Lower leg skin (tissue), 4 donors: Measurements from ENCODE around the gene PPP2R3A. TPM values are rescaled to one million over a fixed set of nuclear protein-coding genes. Genes with fewer than 3 reads are reported as not detected.

ENCODE experiments used
- DNase-seq, 2 donors: peaks; one replicate each; pipeline ENCODE4 v3.0.0-alpha.2; 2019; ENCODE audit warnings: low spot score in 2 of 2
- H3K4me3 ChIP-seq: fragments of 200-600 bp; sonication (generic); 2 replicates; pipeline ENCODE4 v1.5.1; 2017; ENCODE audit warnings: mild to moderate bottlenecking, low read depth; ENCODE audit not compliant: poor library complexity, severe bottlenecking
- CTCF ChIP-seq, 3 donors: fragments of 450-650 bp; IDR thresholded peaks; one replicate each; pipeline ENCODE4 v1.5.1; 2016; ENCODE audit warnings: antibody characterized with exemption in 3 of 3, mild to moderate bottlenecking in 3 of 3, moderate library complexity in 2 of 3
- POLR2A ChIP-seq, 2 donors: fragments of 450-650 bp; IDR thresholded peaks; one replicate each; pipeline ENCODE4 v1.6.1; 2016 to 2017; ENCODE audit warnings: antibody characterized with exemption in 2 of 2, mild to moderate bottlenecking in 1 of 2, moderate library complexity in 1 of 2
- WGBS, 2 donors: methylation state at CpG; one replicate each; pipeline ENCODE4 v1.1.5; 2018; 5-methylcytosine and 5-hydroxymethylcytosine counted together
- intact Hi-C: fragments of 100-400 bp; cut with DNase I; formaldehyde crosslinking; loops from one replicate; pipeline ENCODE4 v1.15.0; 2023; ENCODE audit warnings: low total_unique reads
- total RNA-seq, 4 donors: library from RNA; depleted of rRNA; stranded (reverse); fragments of >200 nt; gene quantifications; one replicate each; pipeline ENCODE4 v1.1.0, GENCODE V29; 2016

The PPP2R3A gene
- total RNA-seq, 4 donors from 2014 or later = 36.8 to 39.7 (median 38.5) TPM

DNA sequence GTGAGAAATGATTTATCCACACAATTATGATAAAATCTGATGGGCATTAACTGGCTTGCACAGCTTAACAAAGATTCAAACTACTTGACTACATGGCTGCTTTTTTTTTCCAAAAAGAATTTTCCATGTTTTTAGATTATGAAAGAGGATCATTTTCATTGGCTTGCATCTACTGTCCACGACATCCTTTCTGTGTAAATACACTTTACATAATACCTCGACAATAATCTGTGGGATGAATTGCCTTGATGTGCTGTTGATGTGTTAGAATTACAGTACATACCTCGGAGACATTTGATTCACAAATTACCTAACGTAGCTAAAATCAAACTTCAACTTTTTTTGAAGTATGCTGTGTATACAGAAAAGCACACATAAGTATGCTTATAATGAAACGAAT is 104.4 kb downstream of the PPP2R3A start:
- 73 to 79% methylated on average over 5 of the region's 5 CpGs for WGBS, 2 donors
- intact Hi-C loops = loop anchor here (10.0 kb wide), 1 partner anchor 675 kb away; no protein-coding TSS in a partner anchor
- no peak for DNase-seq
- TF ChIP-seq CTCF (IDR thresholded peaks at IDR 0.05) = no peak
- TF ChIP-seq POLR2A (IDR thresholded peaks at IDR 0.05) = no peak
- H3K4me3 ChIP-seq = no peak overlapping the region

- no peak for DNase-seq
- WGBS, 2 donors = 30 to 33% methylated on average over 3 of the region's 3 CpGs
- H3K4me3 ChIP-seq = no peak overlapping the region
- intact Hi-C loops = loop anchor here (10.0 kb wide), 1 partner anchor 674 kb away; no protein-coding TSS in a partner anchor
- no peak for TF ChIP-seq POLR2A (IDR thresholded peaks at IDR 0.05)
- TF ChIP-seq CTCF (IDR thresholded peaks at IDR 0.05) = no peak
Measured at GRCh38 chr3:136070334-136070733, 104.8 kb downstream of the PPP2R3A start.

DNA sequence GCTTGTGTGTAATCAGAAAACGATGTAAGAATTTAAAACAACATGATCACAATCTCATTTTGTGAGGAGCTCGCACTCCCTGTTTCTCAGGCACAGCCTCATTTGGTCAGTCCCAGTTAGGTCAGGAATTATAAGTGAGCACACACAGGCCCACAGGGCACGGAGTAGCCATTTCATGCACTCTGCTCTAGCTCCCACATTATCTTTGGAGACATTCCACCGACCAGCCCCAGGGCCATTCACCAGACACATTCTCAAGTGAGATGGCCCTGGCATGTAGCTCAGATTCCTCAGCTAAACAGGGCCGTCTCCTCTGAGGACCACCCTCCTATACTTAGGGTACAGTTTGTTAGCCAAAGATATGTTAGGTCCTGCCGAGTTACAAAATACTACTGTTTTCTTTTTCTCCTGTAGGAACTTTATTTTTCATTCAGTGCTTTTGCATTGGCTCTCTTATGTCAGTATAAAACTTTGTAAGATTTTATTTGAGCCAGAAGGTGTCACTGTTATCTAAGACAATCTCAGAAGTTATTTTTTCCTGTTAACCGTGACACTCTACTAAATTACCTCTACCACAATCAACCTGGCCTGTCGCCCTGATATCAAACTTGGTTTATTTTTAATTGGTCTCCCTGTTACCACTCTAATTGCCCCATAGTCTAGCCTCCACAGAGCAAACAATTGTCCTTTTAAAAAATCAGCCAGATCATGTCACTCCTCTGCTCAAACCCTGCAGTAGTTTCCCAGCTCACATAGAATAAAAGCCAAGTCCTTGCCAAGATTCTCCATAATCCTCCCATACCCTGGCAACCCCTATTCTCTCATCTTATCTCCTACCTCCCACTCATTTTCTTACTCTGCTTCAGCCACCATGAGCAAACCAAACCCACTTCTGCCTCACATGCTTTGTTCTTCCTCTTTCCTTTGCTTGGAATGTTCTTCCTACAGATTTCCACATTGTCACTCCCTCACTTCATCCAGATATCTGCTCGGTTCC is 105.7 kb downstream of the PPP2R3A start:
- intact Hi-C loops = loop anchor here (10.0 kb wide), 1 partner anchor 674 kb away; no protein-coding TSS in a partner anchor
- no peak overlapping the region for H3K4me3 ChIP-seq
- WGBS, 2 donors = 45 to 46% methylated on average over 9 of the region's 9 CpGs
- no peak for DNase-seq
- TF ChIP-seq POLR2A (IDR thresholded peaks at IDR 0.05) (no peak), CTCF (IDR thresholded peaks at IDR 0.05) (no peak)

DNA sequence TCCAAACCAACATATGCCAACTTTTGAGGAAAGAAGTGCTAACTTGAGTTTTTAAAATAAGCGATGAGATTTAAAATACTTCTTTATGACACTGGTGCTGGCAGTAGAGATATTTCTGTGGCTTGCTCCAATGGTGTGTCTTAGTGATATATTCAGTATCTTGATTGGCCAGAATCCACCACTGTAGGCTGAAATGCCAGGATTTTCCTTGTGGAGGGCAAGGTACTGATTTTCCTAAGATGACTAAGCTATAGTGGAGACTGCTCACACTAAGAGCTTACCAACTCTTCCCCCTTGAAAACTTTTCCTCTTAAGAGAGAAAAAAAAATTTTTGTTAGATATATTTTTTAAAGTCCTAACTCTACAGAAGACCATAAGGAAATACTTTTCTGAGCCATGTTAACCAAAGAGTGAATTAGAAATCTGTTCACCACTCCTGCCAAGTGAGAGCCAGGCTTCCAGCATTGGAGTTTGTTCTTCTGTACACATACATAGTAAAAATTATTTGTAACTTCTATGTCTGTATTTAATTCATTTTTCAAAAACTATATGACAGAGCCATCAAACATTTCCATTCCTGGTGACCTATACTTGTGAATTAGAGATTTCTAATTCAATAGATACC is 109.1 kb downstream of the PPP2R3A start:
- intact Hi-C loops = loop anchor here (10.0 kb wide), 1 partner anchor 670 kb away; no protein-coding TSS in a partner anchor
- no peak for DNase-seq
- 79 to 86% methylated on average over 1 of the region's 1 CpG for WGBS, 2 donors

More for the DNA sequence above, 109.1 kb downstream of the PPP2R3A start:
- TF ChIP-seq POLR2A (IDR thresholded peaks at IDR 0.05) (no peak), CTCF (IDR thresholded peaks at IDR 0.05) (no peak)
- H3K4me3 ChIP-seq = no peak overlapping the region
